Astrocyte of the spinal cord (primary cell): Measurements from ENCODE around the gene MMP21.

ENCODE experiments used
- DNase-seq: peaks from one replicate; pipeline ENCODE4 v3.0.0; 2011; ENCODE audit warnings: low read depth, low spot score
- H3K4me3 ChIP-seq: 2 replicates; pipeline ENCODE4 v1.5.1; 2011; ENCODE audit warnings: low read depth, mild to moderate bottlenecking, low read length, moderate library complexity
- CTCF ChIP-seq: IDR thresholded peaks from 2 replicates; pipeline ENCODE4 v1.5.1; 2012; ENCODE audit warnings: low read depth, mild to moderate bottlenecking, low read length, inconsistent platforms
- in situ Hi-C: cut with HindIII; loops from 2 replicates; pipeline ENCODE4 v1.10.0; 2017; ENCODE audit warnings: low sequenced_read_pairs

The MMP21 gene

GRCh38 chr10:125795128-125795527 lies 19.5 kb upstream of the MMP21 start:
- no peak for DNase-seq
- no peak overlapping the region for H3K4me3 ChIP-seq
- TF ChIP-seq CTCF: no peak
- in situ Hi-C loops: no loop called here

DNA sequence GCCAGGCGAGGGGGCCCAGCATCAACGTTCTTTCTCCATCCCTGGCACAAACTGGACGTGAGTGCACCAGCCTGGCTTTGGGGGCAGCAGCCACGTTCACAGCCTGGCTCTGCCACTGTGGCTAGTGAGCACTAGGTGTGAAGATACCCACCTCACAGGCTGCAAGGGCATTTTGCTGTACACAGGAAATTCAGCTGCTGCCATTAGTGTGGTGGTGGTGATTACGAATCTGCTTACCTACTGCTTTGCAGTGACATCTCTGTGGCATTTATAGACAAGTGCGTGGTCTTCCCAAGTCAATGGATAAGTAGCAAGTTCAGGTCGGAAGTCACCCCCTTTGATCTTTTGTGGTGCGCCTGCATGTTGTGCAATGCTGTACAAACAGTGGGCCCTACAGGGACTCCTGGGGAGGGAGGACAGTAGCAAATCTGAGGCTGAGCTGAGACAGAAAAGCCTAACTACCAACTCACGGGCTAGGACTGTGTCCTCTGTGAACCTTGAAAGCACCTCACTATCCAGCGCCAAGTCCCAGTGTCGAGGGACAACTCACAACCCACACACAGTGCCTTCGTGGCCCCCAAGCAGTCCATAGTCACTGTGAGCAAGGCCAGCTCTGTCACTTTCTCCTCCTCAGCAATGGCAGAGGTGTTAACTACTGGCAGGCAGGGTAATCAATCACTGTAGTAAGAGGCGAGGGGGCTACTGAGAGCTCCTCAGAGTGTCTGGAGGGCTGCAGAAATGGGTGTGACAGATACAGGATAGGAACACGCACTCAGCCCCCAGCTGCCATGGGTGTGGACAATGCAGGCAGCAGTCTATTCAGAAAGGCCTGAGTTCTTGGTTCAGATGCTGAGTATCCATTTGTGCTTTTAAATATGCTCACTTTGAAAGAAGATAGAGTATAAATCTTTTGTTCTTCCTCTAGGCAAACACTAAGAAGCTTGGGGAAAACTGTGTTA lies 17.0 kb upstream of the MMP21 start:
- no peak overlapping the region for H3K4me3 ChIP-seq
- DNase-seq: no peak
- no peak for TF ChIP-seq CTCF
- in situ Hi-C loops: no loop called here

DNA sequence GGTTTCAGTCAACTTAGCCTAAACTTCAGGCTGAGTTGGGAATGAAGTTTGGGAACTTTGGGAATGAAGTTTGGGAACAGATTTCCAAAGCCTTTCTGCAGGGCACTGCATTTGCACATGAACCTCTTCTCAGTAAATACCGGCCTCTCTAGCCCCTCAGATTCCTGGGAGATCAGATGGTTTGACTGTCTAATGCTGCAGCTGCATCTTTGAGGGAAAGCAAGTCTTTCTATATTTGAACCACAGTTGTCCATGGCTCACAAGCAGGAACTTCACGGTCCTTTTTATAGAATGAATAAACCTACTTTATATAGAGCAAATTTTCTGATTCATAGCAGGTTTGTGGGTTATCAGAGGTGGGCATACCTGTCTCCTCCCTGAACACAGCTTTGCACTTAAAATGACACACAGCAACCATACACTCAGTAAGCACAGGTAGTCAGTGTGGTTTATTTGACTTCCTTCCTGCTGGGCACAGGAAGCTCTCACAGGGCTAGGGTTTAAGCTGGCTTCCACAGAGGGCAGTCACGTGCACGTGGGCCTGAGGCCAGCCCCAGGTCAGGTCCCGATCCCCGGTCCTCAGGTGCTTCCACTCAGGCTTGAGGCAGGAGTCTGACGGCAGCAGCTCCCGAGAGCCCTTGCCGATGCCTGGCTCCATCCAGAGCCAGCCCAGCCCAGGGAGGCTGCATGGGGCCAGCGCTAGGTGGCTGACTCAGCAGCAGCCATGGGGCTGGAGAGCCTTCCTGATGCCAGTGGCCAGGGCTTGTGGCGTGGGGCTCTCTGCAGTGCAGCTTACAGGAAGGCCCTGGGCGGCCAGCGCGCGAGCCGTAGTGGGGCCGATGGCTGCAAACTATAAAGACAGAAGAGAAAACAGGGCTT lies 12.8 kb upstream of the MMP21 start:
- TF ChIP-seq CTCF: no peak
- no peak overlapping the region for H3K4me3 ChIP-seq
- no peak for DNase-seq
- in situ Hi-C loops: no loop called here

DNA sequence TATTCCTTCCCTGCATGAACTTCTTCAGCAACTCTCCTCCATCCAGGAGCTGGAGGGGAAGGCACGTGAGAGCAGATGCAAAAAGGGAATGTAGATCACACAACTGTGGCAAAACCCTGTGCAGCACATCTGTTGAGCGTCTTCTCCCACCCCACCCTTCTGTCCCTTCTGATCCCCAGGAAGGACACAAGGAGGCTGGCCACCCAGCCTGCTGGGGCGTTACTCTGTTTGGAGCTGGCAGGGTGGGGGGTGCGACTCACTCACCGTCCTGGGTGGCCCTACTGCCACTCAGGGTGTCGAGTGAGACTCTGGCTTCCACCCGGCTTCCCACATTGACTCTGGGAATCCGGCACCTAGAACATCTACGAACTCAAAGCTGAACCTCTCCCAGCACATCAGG lies 10.2 kb upstream of the MMP21 start:
- H3K4me3 ChIP-seq: no peak overlapping the region
- no peak for DNase-seq
- TF ChIP-seq CTCF: no peak
- in situ Hi-C loops: no loop called here

- in situ Hi-C loops: no loop called here
- H3K4me3 ChIP-seq: no peak overlapping the region
- no peak for TF ChIP-seq CTCF
- no peak for DNase-seq
Observed at GRCh38 chr10:125783957-125784356, 8.3 kb upstream of the MMP21 start.

DNA sequence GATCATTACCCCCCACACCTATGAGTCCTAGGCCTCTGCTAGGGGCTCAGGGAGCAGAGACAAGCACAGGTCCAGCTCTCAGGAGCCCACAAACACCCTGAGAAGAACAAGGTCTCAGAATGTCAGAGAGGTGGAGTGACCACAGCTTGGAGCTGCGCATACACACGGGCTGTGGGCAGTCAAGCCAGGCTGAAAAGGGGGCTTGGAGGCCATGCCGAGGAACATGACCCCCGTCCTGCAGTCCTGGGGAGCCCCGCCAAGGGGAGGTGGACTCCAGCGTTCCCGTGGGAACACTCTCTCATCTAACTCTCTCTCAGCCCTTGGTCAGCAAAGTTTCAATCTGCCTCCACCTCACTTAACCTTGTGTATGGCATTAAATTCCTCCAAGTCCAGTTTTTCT lies 7.8 kb upstream of the MMP21 start:
- no peak overlapping the region for H3K4me3 ChIP-seq
- in situ Hi-C loops: no loop called here
- no peak for TF ChIP-seq CTCF
- DNase-seq: no peak
